Measurements from ENCODE around the gene CARD10.
A peak's percentile ranks its signal among the peaks of the same experiment; 100 is the strongest.

CARD10 gene

GRCh38 chr22:37525073-37525745 is 6.0 kb upstream of the CARD10 start:
- DNase-seq: peak; percentile 33

- DNase-seq: no peak
Measured at GRCh38 chr22:37522482-37522881, 3.3 kb upstream of the CARD10 start.

GRCh38 chr22:37521236-37521739 is 2.1 kb upstream of the CARD10 start:
- no peak for DNase-seq

GRCh38 chr22:37520776-37521191 is 1.6 kb upstream of the CARD10 start:
- no peak for DNase-seq

DNA sequence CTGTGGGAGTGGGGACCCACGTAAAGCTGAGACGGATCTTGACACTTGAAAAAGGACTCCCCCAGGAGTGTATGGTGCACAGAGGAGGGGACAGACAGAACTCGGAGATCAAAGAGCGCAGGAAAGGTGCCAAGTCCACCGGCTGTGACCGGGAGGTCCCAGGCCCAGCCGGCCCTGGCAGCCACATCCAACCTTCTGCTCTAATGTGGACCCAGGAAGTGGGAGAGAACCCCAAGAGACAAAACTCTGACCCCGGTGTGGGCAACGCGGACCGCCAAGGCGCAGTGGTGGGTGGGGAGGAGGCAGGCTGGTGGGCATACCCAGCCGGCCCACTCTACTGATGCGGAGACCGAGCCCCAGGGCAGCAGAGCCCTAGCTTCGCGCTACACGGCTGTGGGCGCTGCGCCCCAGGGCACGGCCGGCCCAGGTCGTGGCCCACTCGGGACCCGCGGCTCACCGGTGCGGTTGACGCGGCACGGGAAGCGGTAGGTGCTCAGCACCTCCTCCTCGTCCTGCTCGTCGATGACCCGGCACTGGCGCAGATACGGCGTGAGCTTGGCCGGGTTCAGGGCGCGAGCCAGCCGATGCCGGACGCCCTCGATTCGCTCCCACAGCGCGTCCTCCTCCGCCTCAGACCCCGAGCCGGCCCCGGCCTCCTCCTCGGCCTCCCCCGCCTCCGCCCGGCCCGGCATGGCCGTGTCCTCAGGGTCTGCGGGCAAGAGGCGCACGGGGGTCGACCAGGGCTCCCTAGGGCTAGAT is 527 bp downstream of the CARD10 start:
- DNase-seq: peak; percentile 9

- no peak for DNase-seq
Measured at GRCh38 chr22:37517826-37518450, 1.3 kb downstream of the CARD10 start.

- DNase-seq: no peak
Measured at GRCh38 chr22:37516456-37516855, 2.8 kb downstream of the CARD10 start.

GRCh38 chr22:37515901-37516300 is 3.3 kb downstream of the CARD10 start:
- no peak for DNase-seq

DNA sequence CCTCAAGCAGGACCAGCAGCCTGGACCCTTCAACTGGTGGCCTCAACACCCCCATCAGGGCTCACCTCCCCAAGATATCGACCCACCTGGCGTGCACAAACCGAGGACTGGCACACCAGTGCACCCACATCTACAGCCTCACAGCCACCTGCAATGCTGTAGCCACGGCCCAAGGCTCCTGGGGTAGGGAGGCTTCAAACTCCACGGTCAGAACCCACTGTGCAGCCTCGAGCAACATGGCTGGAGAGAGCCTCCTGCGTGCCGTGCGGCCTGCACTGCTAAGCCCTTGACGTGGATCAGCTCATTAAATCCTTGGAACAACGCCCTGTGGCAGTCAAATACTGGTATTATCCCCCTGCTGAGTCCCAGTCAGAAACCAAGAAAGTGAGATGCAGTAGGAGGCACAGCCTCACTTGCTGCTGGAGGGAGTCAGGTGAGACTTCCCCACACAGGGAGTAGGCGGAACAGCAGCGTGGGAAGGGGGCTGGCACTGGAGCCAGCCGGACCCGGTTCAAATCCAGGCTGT is 4.6 kb downstream of the CARD10 start:
- no peak for DNase-seq

DNA sequence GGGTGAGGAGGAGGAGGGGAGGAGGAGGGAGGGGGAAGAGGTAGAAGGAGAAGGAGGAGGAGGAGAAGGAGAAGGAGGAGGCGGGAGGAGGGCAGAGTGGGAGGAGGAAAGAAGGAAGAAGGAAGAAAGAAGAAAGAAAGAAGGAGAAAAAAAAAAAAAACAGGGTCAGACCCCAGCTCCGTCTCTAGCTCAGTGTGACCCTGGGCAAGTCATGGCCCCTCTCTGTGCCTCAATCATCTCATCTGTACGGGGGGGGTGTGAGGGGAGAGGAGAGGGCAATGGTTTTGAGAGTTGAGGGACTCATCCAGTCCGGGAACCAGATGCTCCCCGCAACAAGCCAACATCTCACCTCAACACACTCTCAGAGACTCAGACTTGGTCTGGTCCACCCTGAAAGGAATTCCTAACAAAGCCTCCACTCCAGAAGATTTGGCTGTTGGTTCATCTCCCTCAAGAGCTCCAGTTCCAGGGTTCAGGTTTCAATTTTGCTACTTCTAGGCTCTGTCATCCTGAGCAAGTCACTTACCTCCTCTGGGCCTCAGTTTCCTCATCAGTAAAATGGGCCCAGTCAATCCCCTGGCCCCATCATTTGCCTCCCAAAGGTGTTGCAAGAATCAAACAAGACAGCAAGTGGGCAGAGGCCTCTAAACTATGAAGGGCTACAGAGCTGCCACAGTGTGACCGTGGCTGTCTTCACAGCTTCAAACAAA is 7.7 kb downstream of the CARD10 start:
- DNase-seq: no peak

- no peak for DNase-seq
Measured at GRCh38 chr22:37510091-37510490, 9.1 kb downstream of the CARD10 start.

DNA sequence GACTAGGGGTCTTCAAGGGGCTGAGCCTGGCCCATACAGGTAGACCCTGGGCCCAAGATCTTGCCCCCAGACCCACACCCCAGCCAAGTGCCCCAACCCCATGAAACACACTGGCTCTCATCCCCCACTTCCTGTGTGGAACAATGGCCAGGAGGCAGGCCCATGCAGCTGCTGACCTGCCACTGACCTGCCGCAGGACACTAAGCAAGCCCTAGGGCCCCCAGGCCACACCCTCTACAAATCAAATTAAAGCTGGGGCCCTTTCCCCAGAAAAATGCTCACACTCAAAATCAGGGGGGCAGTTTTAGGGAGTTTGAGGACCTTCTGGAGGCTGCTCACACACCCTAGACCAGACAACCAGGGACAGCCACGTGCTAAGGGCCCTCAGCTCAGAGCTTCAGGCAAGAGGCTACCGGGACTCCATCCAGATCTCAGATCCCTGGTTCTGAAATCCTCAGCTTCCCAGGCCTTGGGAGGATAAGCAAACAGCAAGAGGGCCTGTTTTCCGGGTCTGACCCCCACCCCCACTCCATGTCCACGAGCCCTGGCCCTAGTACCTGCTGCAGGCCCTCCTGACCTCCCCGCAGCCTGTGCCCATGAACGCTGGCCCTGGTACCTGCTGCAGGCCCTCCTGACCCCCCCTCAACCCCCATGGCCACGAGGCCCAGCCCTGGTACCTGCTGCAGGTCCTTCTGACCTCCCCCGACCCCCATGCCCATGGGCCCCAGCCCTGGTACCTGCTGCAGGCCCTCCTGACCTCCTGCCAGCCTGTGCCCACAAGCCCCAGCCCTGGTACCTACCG is 10.0 kb downstream of the CARD10 start:
- DNase-seq: no peak

- no peak for DNase-seq
Measured at GRCh38 chr22:37508431-37508992, 10.7 kb downstream of the CARD10 start.

GRCh38 chr22:37507731-37508130 is 11.5 kb downstream of the CARD10 start:
- no peak for DNase-seq

- no peak for DNase-seq
Measured at GRCh38 chr22:37505989-37506388, 13.2 kb downstream of the CARD10 start.

- DNase-seq: no peak
Measured at GRCh38 chr22:37505565-37505964, 13.7 kb downstream of the CARD10 start.

DNA sequence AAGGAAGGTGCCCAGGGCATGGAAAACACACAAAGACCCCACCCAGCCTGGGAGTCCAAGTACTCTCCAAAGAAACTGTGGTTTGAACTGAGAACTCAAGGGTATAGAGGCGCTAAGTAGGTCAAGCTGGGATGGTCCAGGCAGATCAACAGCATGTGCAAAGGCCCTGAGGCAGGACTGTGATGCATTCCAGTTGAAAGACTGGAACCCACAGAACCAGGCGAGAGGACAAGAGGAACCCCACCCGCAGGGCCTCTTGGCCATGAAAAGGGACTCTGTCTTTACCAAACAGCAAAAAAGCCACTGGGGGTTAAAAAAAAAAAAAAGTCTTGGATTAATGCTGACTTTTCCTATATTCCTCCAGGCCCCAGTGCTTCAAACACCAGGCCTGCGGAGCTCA is 14.3 kb downstream of the CARD10 start:
- DNase-seq: no peak

DNA sequence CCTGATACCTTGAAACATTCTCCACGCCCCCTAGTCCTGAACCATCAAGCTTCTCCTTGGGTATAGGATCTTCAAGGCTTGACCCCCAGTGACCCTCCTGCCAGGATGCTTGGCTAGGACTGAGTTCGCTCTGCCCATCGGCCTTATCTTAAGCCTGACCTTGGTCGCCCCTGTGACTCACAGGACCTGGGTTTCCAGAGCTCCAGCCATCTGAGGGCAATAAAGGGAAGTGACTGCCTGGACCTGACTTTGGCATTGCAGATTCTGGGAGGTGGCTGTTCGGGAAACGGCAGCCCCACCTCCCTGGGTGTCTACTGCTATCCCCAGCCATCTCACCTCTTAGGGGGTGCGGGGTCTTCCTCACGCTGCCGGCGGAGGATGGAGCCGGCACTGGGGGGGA is 15.4 kb downstream of the CARD10 start:
- no peak for DNase-seq

DNA sequence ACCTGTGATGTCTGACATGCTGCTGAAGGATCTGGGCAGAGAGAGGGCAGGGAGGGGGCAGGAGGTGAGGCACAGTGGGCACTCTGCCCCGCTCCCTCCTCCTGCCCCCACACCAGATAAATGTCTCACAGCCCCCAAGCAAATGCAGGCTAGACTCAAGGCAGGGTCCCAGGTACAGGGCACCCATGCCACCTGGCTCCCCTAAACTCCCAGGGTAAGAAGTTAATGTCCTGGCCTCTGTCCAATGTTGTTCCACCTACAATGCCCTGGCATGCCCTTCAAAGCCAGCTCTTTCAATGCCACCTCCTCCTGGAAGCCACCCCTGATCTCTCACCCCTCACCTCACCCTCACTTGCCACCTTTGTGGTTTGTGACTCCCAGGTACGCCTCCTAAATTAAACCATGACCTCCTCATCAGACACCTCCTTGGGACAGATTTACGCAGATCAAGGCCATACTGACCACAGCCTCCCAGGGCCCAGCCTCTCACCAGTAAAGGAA is 16.0 kb downstream of the CARD10 start:
- DNase-seq: no peak

GRCh38 chr22:37502342-37503182 is 16.7 kb downstream of the CARD10 start:
- no peak for DNase-seq

Data from stimulated activated CD4-positive, alpha-beta T cell treated with anti-CD3 and anti-CD28 coated beads, Interleukin-15, amount 100 ng/mL, for 24 hours (primary cell).